ENCODE data around the gene TINCR. TPM values are rescaled to one million over a fixed set of nuclear protein-coding genes. Genes with fewer than 3 reads are reported as not detected.

Gene TINCR
- total RNA-seq, 1 donor from 2014 or later, result 1.0 TPM

DNA sequence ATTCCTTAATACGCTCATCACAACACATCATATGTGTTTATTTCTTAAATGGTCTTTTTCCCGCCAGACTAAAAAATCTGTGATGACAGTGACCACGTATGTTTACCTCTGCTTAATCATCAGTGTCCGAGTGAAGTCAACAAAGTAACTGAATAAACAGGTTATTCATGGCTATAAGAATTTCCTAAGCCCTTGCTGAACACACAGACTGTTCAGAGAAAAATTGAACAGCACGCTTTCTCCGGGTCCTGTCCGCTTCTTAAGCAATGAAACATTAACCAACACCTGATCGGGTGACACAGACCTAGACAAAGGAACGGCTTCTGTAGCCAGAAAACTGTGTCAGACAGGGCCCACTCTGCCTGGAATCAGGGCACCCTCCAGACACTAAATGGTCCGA lies 40.5 kb upstream of the TINCR start:
- TF ChIP-seq, protein P1, sequence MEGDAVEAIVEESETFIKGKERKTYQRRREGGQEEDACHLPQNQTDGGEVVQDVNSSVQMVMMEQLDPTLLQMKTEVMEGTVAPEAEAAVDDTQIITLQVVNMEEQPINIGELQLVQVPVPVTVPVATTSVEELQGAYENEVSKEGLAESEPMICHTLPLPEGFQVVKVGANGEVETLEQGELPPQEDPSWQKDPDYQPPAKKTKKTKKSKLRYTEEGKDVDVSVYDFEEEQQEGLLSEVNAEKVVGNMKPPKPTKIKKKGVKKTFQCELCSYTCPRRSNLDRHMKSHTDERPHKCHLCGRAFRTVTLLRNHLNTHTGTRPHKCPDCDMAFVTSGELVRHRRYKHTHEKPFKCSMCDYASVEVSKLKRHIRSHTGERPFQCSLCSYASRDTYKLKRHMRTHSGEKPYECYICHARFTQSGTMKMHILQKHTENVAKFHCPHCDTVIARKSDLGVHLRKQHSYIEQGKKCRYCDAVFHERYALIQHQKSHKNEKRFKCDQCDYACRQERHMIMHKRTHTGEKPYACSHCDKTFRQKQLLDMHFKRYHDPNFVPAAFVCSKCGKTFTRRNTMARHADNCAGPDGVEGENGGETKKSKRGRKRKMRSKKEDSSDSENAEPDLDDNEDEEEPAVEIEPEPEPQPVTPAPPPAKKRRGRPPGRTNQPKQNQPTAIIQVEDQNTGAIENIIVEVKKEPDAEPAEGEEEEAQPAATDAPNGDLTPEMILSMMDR (IDR thresholded peaks at IDR 0.05; ENCODE audit: unreplicated experiment), result no peak
- H3K4me3 Mint-ChIP-seq (ENCODE audit: low read depth), result no peak overlapping the region
- peak overlapping the region; percentile 67 for H3K27ac Mint-ChIP-seq
- no peak for DNase-seq (ENCODE audit: low spot score, unreplicated experiment)
- H3K9me3 Mint-ChIP-seq (ENCODE audit: low read depth), result no peaks in the 10 kb centered on the region
- peaks cover 2% of the 10 kb centered on the region for H3K4me1 Mint-ChIP-seq (ENCODE audit: low read depth)
- H3K27me3 Mint-ChIP-seq, result no peaks in the 10 kb centered on the region
- H3K36me3 Mint-ChIP-seq (ENCODE audit: insufficient read depth), result peaks cover 40% of the 10 kb centered on the region

DNA sequence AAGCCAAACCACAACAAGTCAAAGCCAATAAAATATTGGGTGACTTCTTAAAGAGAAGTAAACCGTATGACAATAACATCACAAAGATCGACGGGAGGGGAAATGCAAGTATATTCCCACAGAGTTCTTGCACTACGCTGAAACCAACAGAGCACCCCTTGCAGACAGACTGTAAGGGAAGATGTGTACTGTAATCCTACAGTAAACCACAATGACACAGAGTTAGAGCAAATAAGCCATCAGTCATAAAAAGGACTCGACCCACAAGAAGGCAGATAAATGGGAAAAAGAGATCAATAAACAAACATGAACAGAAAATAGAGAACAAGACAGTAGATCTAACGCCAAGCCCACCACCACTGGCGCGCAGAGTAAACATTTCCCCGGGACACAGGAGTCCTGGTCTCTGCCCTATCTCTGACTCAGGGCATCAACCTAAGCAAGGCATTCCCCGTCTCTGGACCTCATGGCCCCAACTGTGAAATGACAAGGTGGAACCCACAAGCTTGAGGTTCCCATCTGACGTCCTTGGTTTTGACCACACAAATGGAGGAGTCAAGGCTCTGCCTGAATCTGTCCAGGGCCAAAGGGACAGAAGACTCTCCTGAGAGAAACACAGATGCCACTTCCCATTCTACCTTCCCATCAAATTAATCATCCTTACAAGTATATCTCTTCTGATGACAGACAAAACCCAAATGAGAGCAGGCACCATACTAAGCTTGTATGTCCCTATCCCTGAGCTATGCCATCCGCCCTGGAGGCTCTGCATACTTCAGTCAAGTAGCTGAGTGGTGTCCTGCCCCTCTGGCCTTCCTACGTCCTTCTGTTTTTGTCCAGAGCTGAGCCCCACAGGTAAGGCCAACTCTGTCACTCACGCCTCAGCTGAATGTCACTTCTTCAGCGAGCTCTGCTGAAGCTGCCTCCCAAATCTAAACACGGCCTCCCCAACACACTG lies 39.8 kb upstream of the TINCR start:
- peak overlapping the region; percentile 67 for H3K27ac Mint-ChIP-seq
- H3K27me3 Mint-ChIP-seq, result no peaks in the 10 kb centered on the region
- H3K9me3 Mint-ChIP-seq (ENCODE audit: low read depth), result no peaks in the 10 kb centered on the region
- peaks cover 35% of the 10 kb centered on the region for H3K36me3 Mint-ChIP-seq (ENCODE audit: insufficient read depth)
- DNase-seq (ENCODE audit: low spot score, unreplicated experiment), result no peak
- TF ChIP-seq, protein P1 (IDR thresholded peaks at IDR 0.05; ENCODE audit: unreplicated experiment), result no peak
- no peak overlapping the region for H3K4me3 Mint-ChIP-seq (ENCODE audit: low read depth)
- peaks cover 2% of the 10 kb centered on the region for H3K4me1 Mint-ChIP-seq (ENCODE audit: low read depth)

DNA sequence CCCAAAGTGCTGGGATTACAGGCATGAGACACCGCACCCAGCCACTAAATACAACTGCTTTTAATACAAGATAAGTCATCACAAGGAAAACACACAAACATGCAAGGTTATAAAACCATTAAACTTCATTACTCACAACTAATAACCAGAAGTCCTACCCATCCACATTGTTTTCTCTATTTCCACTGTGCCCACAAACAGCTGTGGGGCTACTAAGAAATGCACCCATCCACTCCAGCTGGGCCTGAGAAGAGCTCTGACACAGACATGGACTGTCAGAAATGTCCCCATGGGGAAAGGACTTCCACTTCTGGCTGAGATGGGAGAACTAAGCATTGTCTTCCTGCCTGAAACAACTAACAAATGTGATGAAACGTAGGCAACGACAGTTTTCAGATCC lies 37.6 kb upstream of the TINCR start:
- peaks cover 2% of the 10 kb centered on the region for H3K4me1 Mint-ChIP-seq (ENCODE audit: low read depth)
- no peaks in the 10 kb centered on the region for H3K27me3 Mint-ChIP-seq
- TF ChIP-seq, protein P1 (IDR thresholded peaks at IDR 0.05; ENCODE audit: unreplicated experiment), result no peak
- no peak for DNase-seq (ENCODE audit: low spot score, unreplicated experiment)
- no peak overlapping the region for H3K27ac Mint-ChIP-seq
- no peak overlapping the region for H3K4me3 Mint-ChIP-seq (ENCODE audit: low read depth)
- peaks cover 39% of the 10 kb centered on the region for H3K36me3 Mint-ChIP-seq (ENCODE audit: insufficient read depth)
- H3K9me3 Mint-ChIP-seq (ENCODE audit: low read depth), result no peaks in the 10 kb centered on the region

DNA sequence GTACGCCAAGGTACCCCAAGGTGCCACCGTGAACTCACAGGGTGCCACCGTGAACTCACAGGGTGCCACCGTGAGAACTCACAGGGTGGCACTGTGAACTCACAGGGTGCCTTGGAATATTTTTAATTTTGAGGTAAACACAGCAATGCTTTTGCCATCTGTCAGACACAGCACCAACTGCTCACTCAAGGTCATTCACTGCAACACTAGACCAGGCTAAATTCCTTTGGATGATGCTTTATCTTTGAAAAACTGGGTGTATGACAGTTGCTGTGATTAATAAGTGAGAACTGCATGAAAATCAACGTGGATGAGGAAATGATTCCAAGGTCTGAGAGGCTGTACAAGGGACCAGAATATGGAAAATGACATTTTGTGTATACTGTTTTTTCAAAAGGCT lies 35.9 kb upstream of the TINCR start:
- DNase-seq (ENCODE audit: low spot score, unreplicated experiment), result no peak
- H3K9me3 Mint-ChIP-seq (ENCODE audit: low read depth), result no peaks in the 10 kb centered on the region
- peaks cover 44% of the 10 kb centered on the region for H3K36me3 Mint-ChIP-seq (ENCODE audit: insufficient read depth)
- TF ChIP-seq, protein P1 (IDR thresholded peaks at IDR 0.05; ENCODE audit: unreplicated experiment), result no peak
- peaks cover 2% of the 10 kb centered on the region for H3K4me1 Mint-ChIP-seq (ENCODE audit: low read depth)
- peak overlapping the region; percentile 67 for H3K27ac Mint-ChIP-seq
- no peak overlapping the region for H3K4me3 Mint-ChIP-seq (ENCODE audit: low read depth)
- H3K27me3 Mint-ChIP-seq, result no peaks in the 10 kb centered on the region

DNA sequence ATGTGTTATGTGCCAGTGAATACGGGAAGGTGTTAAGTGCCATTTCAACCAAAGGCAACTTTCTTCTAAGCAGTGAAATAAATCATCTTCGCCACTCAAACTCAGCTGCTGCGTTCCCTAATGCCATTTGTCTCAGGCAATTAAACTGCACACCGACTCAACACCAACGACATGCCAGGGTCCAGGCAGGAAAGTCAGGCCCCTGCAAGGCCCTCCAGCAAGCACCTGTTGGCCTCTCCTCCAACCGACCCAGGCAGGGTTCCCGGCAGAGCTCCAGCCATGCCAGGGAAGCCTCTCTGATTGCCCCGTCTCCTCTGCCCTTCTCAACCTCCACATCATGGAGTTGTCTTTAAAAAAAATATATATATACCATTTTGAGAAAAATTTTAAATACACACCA lies 33.0 kb upstream of the TINCR start:
- TF ChIP-seq, protein P1 (IDR thresholded peaks at IDR 0.05; ENCODE audit: unreplicated experiment), result no peak
- H3K9me3 Mint-ChIP-seq (ENCODE audit: low read depth), result no peaks in the 10 kb centered on the region
- H3K27me3 Mint-ChIP-seq, result no peaks in the 10 kb centered on the region
- H3K4me1 Mint-ChIP-seq (ENCODE audit: low read depth), result no peaks in the 10 kb centered on the region
- no peak overlapping the region for H3K27ac Mint-ChIP-seq
- H3K4me3 Mint-ChIP-seq (ENCODE audit: low read depth), result no peak overlapping the region
- no peak for DNase-seq (ENCODE audit: low spot score, unreplicated experiment)
- H3K36me3 Mint-ChIP-seq (ENCODE audit: insufficient read depth), result peaks cover 41% of the 10 kb centered on the region

All from progenitor cell of endocrine pancreas (in vitro differentiated cells).